HepG2 (cell line): ENCODE results near the gene AHRR. TPM values are rescaled to one million over a fixed set of nuclear protein-coding genes. Genes with fewer than 3 reads are reported as not detected.
A peak's percentile ranks its signal among the peaks of the same experiment; 100 is the strongest.

Experiments
- ADNP ChIP-seq: sonication (generic); formaldehyde crosslinking; IDR thresholded peaks from 2 replicates; pipeline ENCODE4 v1.4.0; 2020; ENCODE audit warnings: missing genetic modification reagents
- EZH2 ChIP-seq: conservative IDR thresholded peaks from 2 replicates; pipeline ENCODE4 v1.6.1; 2012; ENCODE audit warnings: mild to moderate bottlenecking, low read depth, low read length, moderate library complexity
- HNF4A ChIP-seq: sonication (generic); formaldehyde crosslinking; IDR thresholded peaks from 2 replicates; pipeline ENCODE4 v1.4.0; 2020; ENCODE audit warnings: missing genetic modification reagents
- HNRNPK ChIP-seq: fragments of 200-400 bp; formaldehyde crosslinking; IDR thresholded peaks from 2 replicates; pipeline ENCODE4 v1.6.1; 2018; ENCODE audit warnings: low read length, low read depth, moderate library complexity, mild to moderate bottlenecking; ENCODE audit not compliant: poor library complexity, severe bottlenecking
- HNRNPLL ChIP-seq: fragments of 200-400 bp; formaldehyde crosslinking; IDR thresholded peaks from 2 replicates; pipeline ENCODE4 v1.6.1; 2017; ENCODE audit warnings: mild to moderate bottlenecking, low read depth, low read length; ENCODE audit not compliant: poor library complexity, severe bottlenecking
- IRX3 ChIP-seq: sonication (generic); formaldehyde crosslinking; IDR thresholded peaks from 2 replicates; pipeline ENCODE4 v1.8.1; 2023; ENCODE audit warnings: mild to moderate bottlenecking, low read depth, missing genetic modification reagents, borderline replicate concordance
- MXI1 ChIP-seq: IDR thresholded peaks from 3 replicates; pipeline ENCODE4 v1.6.1; 2012; ENCODE audit warnings: low read depth, low read length, inconsistent platforms, borderline replicate concordance
- MYC ChIP-seq: sonication (generic); formaldehyde crosslinking; IDR thresholded peaks from 2 replicates; pipeline ENCODE4 v1.9.0; 2021; ENCODE audit warnings: missing genetic modification reagents, borderline replicate concordance
- ONECUT2 ChIP-seq: sonication (generic); formaldehyde crosslinking; IDR thresholded peaks from 2 replicates; pipeline ENCODE4 v1.4.0; 2020; ENCODE audit warnings: missing genetic modification reagents
- POLR2AphosphoS2 ChIP-seq: IDR thresholded peaks from 2 replicates; pipeline ENCODE4 v1.6.1; 2011; ENCODE audit warnings: low read depth, low read length, improper control_type of control experiment
- SP140L ChIP-seq: sonication (generic); formaldehyde crosslinking; IDR thresholded peaks from 2 replicates; pipeline ENCODE4 v1.4.0; 2020; ENCODE audit warnings: missing genetic modification reagents, borderline replicate concordance
- TP53 ChIP-seq: sonication (generic); formaldehyde crosslinking; conservative IDR thresholded peaks from 2 replicates; pipeline ENCODE4 v1.4.0; 2020; ENCODE audit warnings: missing genetic modification reagents
- YY1 ChIP-seq: IDR thresholded peaks from 2 replicates; pipeline ENCODE4 v1.6.1; 2011; ENCODE audit warnings: low read length, low read depth, moderate library complexity, mild to moderate bottlenecking; ENCODE audit not compliant: insufficient read depth, insufficient replicate concordance
- ZBTB21 ChIP-seq: sonication (generic); formaldehyde crosslinking; IDR thresholded peaks from 2 replicates; pipeline ENCODE4 v1.4.0; 2020; ENCODE audit warnings: missing genetic modification reagents
- ZNF468 ChIP-seq: sonication (generic); formaldehyde crosslinking; IDR thresholded peaks from 2 replicates; pipeline ENCODE4 v1.8.0; 2022; ENCODE audit warnings: mild to moderate bottlenecking, moderate library complexity, missing genetic modification reagents
- ZNF841 ChIP-seq: sonication (generic); formaldehyde crosslinking; IDR thresholded peaks from 2 replicates; pipeline ENCODE4 v1.8.1; 2023; ENCODE audit warnings: missing genetic modification reagents, borderline replicate concordance
- polyA plus RNA-seq, 8 experiments: library from polyadenylated mRNA; depleted of rRNA in 3 of 8; stranded (reverse) in 7 of 8; unstranded in 1 of 8; fragments of >200 nt; fragmentation: Illumina TruSeq in 4 of 8; extraction: Trizol in 4 of 8; gene quantifications; 2 replicates each; pipeline versions ENCODE4 v1.2.1 to v1.2.3, GENCODE V29; 2011 to 2016; ENCODE audit warnings: low read depth in 4 of 8, missing spikeins in 1 of 8, mixed read lengths in 1 of 8; ENCODE audit not compliant: insufficient read depth in 1 of 8
- total RNA-seq, 5 experiments: library from RNA; depleted of rRNA; stranded (reverse); fragments of >200 nt; fragmentation: Illumina TruSeq; extraction: Trizol; gene quantifications; 2 replicates each; pipeline ENCODE4 v1.2.3, GENCODE V29; 2016; ENCODE audit warnings: low read depth in 1 of 5
- TF ChIP-seq, protein P1 (sequence below): sonication (generic); formaldehyde crosslinking; IDR thresholded peaks from 2 replicates; pipeline ENCODE4 v1.4.0; 2020; ENCODE audit warnings: missing genetic modification reagents, borderline replicate concordance
- TF ChIP-seq, protein P2 (sequence below): sonication (generic); formaldehyde crosslinking; IDR thresholded peaks from 2 replicates; pipeline ENCODE4 v1.4.0; 2020; ENCODE audit warnings: missing genetic modification reagents, borderline replicate concordance
- TF ChIP-seq, protein P3 (sequence below): sonication (generic); formaldehyde crosslinking; IDR thresholded peaks from 2 replicates; pipeline ENCODE4 v1.4.0; 2020; ENCODE audit warnings: mild to moderate bottlenecking, missing genetic modification reagents
- TF ChIP-seq, protein P4 (sequence below): sonication (generic); formaldehyde crosslinking; conservative IDR thresholded peaks from 2 replicates; pipeline ENCODE4 v1.4.0; 2020; ENCODE audit warnings: missing genetic modification reagents
- TF ChIP-seq, protein P5 (sequence below): sonication (generic); formaldehyde crosslinking; IDR thresholded peaks from 2 replicates; pipeline ENCODE4 v1.4.0; 2020; ENCODE audit warnings: mild to moderate bottlenecking, missing genetic modification reagents

The AHRR gene
- total and polyA plus RNA-seq, 2 of the 13 experiments (the other 11 are each of a cell fraction or from before 2014, with no cell fraction given): 0.28 to 0.35 TPM

DNA sequence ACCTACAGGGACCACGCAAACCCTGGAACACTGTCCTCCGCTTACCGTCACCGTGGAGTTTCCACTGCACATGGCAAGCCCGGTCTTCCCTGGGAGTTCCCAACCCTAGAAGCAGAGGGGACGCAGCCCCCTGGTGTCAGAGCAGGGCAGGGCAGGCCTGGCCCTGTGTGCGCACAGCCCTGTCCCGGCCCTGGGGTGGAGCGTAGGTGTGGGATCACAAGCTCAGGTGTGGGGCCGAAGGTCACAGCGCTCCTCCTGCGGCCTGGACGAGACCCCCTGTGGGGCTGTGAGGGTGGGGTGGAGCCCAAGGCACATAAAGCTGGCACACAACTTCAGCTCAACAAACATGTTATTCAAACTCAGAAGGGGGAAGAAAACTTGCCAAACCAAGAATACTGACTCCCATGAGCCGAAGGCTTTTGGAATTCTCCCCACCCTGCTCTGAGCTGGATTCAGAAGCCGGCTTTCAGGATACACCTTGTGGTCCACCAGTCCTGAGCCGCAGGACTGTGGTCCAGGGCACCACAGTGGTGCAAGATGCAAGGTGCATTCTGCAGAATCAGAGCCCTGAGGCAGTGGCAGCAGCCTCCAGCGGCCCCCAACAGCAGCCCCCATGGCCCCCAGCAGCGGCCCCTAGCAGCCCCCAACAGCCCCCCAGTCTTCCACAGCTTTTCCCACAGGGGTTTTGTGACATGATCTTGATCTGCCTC lies 109.6 kb downstream of the AHRR start (continued):
- TF ChIP-seq, protein P1, sequence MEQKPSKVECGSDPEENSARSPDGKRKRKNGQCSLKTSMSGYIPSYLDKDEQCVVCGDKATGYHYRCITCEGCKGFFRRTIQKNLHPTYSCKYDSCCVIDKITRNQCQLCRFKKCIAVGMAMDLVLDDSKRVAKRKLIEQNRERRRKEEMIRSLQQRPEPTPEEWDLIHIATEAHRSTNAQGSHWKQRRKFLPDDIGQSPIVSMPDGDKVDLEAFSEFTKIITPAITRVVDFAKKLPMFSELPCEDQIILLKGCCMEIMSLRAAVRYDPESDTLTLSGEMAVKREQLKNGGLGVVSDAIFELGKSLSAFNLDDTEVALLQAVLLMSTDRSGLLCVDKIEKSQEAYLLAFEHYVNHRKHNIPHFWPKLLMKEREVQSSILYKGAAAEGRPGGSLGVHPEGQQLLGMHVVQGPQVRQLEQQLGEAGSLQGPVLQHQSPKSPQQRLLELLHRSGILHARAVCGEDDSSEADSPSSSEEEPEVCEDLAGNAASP (CRISPR knock-in tag): no peak
- TF ChIP-seq HNF4A (CRISPR knock-in tag): peak; percentile 57; the same call in 1 of the 2 replicates
- TF ChIP-seq EZH2: no peak
- TF ChIP-seq YY1: no peak
- no peak for TF ChIP-seq ADNP (CRISPR knock-in tag)
- TF ChIP-seq HNRNPK: no peak
- TF ChIP-seq, protein P2, sequence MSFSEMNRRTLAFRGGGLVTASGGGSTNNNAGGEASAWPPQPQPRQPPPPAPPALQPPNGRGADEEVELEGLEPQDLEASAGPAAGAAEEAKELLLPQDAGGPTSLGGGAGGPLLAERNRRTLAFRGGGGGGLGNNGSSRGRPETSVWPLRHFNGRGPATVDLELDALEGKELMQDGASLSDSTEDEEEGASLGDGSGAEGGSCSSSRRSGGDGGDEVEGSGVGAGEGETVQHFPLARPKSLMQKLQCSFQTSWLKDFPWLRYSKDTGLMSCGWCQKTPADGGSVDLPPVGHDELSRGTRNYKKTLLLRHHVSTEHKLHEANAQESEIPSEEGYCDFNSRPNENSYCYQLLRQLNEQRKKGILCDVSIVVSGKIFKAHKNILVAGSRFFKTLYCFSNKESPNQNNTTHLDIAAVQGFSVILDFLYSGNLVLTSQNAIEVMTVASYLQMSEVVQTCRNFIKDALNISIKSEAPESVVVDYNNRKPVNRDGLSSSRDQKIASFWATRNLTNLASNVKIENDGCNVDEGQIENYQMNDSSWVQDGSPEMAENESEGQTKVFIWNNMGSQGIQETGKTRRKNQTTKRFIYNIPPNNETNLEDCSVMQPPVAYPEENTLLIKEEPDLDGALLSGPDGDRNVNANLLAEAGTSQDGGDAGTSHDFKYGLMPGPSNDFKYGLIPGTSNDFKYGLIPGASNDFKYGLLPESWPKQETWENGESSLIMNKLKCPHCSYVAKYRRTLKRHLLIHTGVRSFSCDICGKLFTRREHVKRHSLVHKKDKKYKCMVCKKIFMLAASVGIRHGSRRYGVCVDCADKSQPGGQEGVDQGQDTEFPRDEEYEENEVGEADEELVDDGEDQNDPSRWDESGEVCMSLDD (CRISPR knock-in tag): no peak
- TF ChIP-seq ZNF468: no peak
- TF ChIP-seq POLR2AphosphoS2: no peak
- TF ChIP-seq, protein P3, sequence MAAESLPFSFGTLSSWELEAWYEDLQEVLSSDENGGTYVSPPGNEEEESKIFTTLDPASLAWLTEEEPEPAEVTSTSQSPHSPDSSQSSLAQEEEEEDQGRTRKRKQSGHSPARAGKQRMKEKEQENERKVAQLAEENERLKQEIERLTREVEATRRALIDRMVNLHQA (CRISPR knock-in tag): no peak
- TF ChIP-seq MXI1: 0 out of 3 replicates have a peak, but pooled peaks have one; percentile 13
- no peak for TF ChIP-seq ONECUT2
- no peak for TF ChIP-seq SP140L
- TF ChIP-seq IRX3 (CRISPR knock-in tag): no peak
- no peak for TF ChIP-seq ZBTB21
- TF ChIP-seq HNRNPLL: peak; percentile 19
- TF ChIP-seq, protein P4, sequence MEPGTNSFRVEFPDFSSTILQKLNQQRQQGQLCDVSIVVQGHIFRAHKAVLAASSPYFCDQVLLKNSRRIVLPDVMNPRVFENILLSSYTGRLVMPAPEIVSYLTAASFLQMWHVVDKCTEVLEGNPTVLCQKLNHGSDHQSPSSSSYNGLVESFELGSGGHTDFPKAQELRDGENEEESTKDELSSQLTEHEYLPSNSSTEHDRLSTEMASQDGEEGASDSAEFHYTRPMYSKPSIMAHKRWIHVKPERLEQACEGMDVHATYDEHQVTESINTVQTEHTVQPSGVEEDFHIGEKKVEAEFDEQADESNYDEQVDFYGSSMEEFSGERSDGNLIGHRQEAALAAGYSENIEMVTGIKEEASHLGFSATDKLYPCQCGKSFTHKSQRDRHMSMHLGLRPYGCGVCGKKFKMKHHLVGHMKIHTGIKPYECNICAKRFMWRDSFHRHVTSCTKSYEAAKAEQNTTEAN (CRISPR knock-in tag): no peak
- TF ChIP-seq, protein P5, sequence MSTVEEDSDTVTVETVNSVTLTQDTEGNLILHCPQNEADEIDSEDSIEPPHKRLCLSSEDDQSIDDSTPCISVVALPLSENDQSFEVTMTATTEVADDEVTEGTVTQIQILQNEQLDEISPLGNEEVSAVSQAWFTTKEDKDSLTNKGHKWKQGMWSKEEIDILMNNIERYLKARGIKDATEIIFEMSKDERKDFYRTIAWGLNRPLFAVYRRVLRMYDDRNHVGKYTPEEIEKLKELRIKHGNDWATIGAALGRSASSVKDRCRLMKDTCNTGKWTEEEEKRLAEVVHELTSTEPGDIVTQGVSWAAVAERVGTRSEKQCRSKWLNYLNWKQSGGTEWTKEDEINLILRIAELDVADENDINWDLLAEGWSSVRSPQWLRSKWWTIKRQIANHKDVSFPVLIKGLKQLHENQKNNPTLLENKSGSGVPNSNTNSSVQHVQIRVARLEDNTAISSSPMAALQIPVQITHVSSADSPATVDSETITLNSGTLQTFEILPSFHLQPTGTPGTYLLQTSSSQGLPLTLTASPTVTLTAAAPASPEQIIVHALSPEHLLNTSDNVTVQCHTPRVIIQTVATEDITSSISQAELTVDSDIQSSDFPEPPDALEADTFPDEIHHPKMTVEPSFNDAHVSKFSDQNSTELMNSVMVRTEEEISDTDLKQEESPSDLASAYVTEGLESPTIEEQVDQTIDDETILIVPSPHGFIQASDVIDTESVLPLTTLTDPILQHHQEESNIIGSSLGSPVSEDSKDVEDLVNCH (CRISPR knock-in tag): no peak
- peak; percentile 50; the same call in 1 of the 2 replicates for TF ChIP-seq MYC (CRISPR knock-in tag)
- no peak for TF ChIP-seq ZNF841 (CRISPR knock-in tag)
- no peak for TF ChIP-seq TP53 (CRISPR knock-in tag)
